Measurements from ENCODE around the gene NBPF6.
"Not testable (repeated sequence)": the region's sequence is repeated elsewhere in the genome, so short reads cannot be mapped to it uniquely, and the experiment has no call there.

Gene NBPF6

DNA sequence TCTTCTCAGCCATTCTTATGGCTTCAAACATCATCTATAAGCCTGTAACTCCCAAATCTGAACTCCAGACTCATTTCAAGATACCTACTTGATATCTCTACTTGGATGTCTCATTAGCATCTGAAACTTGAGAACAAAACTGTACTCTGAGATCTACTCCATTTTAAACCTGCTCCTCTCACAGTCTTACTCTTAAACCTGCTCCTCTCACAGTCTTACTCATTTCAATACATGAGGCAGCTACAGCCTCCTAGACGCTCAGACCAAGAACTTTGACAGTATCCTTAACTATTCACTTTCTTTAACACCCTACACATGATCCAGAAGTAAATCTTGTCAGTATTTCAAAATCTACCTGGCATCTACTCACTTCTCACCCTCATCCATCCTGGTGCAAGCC lies 54.3 kb downstream of the NBPF6 start:
- TF ChIP-seq, protein P1, sequence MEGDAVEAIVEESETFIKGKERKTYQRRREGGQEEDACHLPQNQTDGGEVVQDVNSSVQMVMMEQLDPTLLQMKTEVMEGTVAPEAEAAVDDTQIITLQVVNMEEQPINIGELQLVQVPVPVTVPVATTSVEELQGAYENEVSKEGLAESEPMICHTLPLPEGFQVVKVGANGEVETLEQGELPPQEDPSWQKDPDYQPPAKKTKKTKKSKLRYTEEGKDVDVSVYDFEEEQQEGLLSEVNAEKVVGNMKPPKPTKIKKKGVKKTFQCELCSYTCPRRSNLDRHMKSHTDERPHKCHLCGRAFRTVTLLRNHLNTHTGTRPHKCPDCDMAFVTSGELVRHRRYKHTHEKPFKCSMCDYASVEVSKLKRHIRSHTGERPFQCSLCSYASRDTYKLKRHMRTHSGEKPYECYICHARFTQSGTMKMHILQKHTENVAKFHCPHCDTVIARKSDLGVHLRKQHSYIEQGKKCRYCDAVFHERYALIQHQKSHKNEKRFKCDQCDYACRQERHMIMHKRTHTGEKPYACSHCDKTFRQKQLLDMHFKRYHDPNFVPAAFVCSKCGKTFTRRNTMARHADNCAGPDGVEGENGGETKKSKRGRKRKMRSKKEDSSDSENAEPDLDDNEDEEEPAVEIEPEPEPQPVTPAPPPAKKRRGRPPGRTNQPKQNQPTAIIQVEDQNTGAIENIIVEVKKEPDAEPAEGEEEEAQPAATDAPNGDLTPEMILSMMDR (IDR thresholded peaks at IDR 0.05; ENCODE audit: borderline replicate concordance, insufficient read depth, low read depth, low read length): no peak
- H3K4me3 ChIP-seq (ENCODE audit: low read depth, low read length): no peak overlapping the region

DNA sequence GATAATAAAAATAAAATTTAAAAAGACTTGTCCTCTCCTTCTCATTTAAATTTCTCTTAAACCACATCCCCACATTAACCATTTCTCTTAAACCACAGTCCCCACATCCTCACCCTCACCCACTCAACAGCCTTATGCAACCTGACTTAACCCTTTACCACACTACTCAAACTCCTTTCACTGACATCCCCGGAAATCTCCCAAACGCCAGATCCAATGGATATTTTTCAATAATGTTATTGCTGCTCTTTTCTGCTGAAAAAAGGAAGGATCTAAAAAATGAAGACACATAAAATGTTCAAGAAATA lies 55.6 kb downstream of the NBPF6 start:
- TF ChIP-seq, protein P1 (IDR thresholded peaks at IDR 0.05; ENCODE audit: borderline replicate concordance, insufficient read depth, low read depth, low read length): no peak
- H3K4me3 ChIP-seq (ENCODE audit: low read depth, low read length): no peak overlapping the region

DNA sequence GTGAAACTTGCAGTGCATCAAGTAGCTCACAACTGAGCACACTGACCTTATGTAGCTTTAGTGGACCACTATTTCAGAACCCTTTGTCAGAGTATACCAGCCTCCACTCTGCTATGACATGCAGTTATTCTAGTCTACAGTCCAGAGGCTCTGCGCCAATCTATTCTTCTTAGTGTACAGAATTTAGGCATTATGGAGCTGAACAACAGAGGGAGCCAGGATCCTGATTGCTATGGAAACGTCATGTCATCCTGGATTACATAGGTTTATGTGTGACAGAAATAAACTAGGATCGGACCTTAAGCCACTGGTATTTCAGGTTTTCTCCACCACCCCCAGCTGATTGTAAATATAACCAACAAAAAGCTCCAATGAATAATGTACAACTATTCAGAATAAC lies 61.6 kb downstream of the NBPF6 start:
- TF ChIP-seq, protein P1 (IDR thresholded peaks at IDR 0.05; ENCODE audit: borderline replicate concordance, insufficient read depth, low read depth, low read length): no peak
- no peak overlapping the region for H3K4me3 ChIP-seq (ENCODE audit: low read depth, low read length)

DNA sequence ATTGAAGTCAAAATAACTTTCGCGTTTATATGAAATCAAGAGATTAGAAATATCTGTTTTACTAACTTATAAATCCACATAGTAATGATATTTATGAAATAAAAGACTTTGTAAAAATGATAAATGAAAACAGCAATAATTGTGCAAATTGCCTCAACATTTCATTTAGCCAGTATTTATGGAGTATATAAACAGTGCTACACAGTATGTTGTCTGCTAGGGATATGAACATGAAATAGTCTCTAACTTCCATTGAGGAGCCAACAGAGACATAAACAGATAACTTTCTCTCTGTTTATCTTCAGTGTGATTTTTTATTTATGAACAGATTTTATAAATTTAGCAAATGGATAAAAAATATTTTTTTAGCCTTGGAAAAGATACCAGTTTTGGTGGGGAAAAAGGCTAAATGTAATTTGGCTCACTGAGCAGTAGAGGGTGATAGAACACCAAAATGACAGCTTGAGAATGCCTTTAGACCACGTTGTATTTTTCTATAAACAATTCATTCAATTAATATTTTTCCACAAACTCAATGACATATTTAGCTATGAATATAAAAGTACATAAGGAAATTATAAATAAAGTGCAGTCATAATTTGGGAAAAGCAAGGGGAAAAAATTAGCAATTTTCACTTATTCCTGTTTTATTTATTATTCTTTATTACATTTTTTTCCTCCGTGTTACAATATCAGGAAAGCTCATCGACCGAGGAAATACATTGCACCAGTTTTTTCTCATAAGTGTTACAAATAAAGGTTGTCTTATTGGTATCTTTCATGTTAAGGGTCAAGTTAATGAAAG lies 62.3 kb downstream of the NBPF6 start:
- H3K4me3 ChIP-seq (ENCODE audit: low read depth, low read length): no peak overlapping the region
- TF ChIP-seq, protein P1 (IDR thresholded peaks at IDR 0.05; ENCODE audit: borderline replicate concordance, insufficient read depth, low read depth, low read length): peak; percentile 50; the same call in 1 of the 2 replicates

DNA sequence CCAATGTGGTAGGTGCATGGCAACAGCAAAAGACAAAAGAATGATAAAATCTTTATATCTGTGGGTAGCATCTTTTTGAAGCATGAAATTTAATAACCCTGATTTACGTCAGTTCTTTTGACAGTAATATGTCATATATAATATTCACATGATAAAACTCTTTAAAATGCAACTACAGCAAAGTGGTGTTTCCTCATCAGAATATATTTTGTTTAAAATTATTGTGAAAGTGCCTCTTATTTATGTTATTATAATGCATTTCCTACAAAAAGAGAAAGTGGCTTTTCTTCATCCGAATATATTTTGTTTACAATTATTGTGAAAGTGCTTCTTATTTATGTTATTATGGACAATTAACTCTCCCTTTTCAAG lies 62.9 kb downstream of the NBPF6 start:
- H3K4me3 ChIP-seq (ENCODE audit: low read depth, low read length): no peak overlapping the region
- TF ChIP-seq, protein P1 (IDR thresholded peaks at IDR 0.05; ENCODE audit: borderline replicate concordance, insufficient read depth, low read depth, low read length): no peak

DNA sequence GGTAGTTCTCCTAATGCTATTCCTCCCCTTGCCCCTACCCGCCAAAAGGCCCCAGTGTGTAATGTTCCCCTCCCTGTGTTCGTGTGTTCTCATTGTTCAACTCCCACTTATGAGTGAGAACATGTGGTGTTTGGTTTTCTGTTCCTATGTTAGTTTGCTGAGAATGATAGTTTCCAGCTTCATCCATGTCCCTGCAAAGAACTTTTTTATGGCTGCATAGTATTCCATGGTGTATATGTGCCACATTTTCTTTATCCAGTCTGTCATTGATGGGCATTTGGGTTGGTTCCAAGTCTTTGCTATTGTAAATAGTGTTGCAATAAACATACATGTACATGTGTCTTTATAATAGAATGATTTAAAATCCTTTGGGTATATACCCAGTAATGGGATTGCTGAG lies 63.8 kb downstream of the NBPF6 start:
- not testable (repeated sequence) for H3K4me3 ChIP-seq (ENCODE audit: low read depth, low read length)

DNA sequence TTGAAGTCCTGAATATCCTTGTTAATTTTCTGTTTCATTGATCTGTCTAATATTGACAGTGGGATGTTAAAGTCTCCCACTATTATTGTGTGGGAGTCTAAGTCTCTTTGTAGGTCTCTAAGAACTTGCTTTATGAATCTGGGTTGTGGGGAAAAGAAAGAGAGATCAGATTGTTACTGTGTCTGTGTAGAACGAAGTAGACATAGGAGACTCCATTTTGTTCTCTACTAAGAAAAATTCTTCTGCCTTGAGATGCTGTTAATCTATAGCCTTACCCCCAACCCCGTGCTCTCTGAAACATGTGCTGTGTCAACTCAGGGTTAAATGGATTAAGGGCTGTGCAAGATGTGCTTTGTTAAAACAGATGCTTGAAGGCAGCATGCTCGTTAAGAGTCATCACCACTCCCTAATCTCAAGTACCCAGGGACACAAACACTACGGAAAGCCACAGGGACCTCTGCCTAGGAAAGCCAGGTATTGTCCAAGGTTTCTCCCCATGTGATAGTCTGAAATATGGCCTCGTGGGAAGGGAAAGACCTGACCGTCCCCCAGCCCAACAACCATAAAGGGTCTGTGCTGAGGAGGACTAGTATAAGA lies 67.3 kb downstream of the NBPF6 start:
- not testable (repeated sequence) for H3K4me3 ChIP-seq (ENCODE audit: low read depth, low read length)

Data from GM12875 (cell line).